HepG2 (cell line): ENCODE measurements around the gene ZSCAN21. TPM values are rescaled to one million over a fixed set of nuclear protein-coding genes. Genes with fewer than 3 reads are reported as not detected.
A peak's percentile ranks its signal among the peaks of the same experiment; 100 is the strongest.

Experiments used
- BRD4 ChIP-seq: sonication (generic); formaldehyde crosslinking; IDR thresholded peaks from 2 replicates; pipeline ENCODE4 v1.4.0; 2020; ENCODE audit warnings: missing genetic modification reagents
- CREB1 ChIP-seq, 2 experiments: fragments of 450-650 bp in 1 of 2; IDR thresholded peaks; 2 replicates each; pipeline ENCODE4 v1.6.1; 2016 to 2017; ENCODE audit warnings: control low read depth in 1 of 2, mild to moderate bottlenecking in 1 of 2, missing compliant biosample characterization in 1 of 2, missing genetic modification characterization in 1 of 2
- GABPA ChIP-seq, 2 experiments: IDR thresholded peaks; 2 replicates each; pipeline ENCODE4 v1.6.1; 2011 to 2016; ENCODE audit warnings: low read depth in 2 of 2, low read length in 1 of 2, missing biosample characterization in 1 of 2, missing genetic modification characterization in 1 of 2
- HDAC2 ChIP-seq: sonication (generic); formaldehyde crosslinking; IDR thresholded peaks from 2 replicates; pipeline ENCODE4 v1.4.0; 2020; ENCODE audit warnings: missing genetic modification reagents
- HMG20B ChIP-seq: conservative IDR thresholded peaks from 2 replicates; pipeline ENCODE4 v1.6.1; 2016; ENCODE audit warnings: missing genetic modification reagents, missing compliant biosample characterization
- KLF12 ChIP-seq: sonication (generic); formaldehyde crosslinking; IDR thresholded peaks from 2 replicates; pipeline ENCODE4 v1.4.0; 2020; ENCODE audit warnings: missing genetic modification reagents, borderline replicate concordance
- KLF13 ChIP-seq: sonication (generic); formaldehyde crosslinking; IDR thresholded peaks from 2 replicates; pipeline ENCODE4 v1.4.0; 2020; ENCODE audit warnings: mild to moderate bottlenecking, missing genetic modification reagents
- TBX3 ChIP-seq: fragments of 450-650 bp; IDR thresholded peaks from 2 replicates; pipeline ENCODE4 v1.6.1; 2017; ENCODE audit warnings: antibody characterized with exemption, mild to moderate bottlenecking, inconsistent platforms, borderline replicate concordance
- TMF1 ChIP-seq: sonication (generic); formaldehyde crosslinking; IDR thresholded peaks from 2 replicates; pipeline ENCODE4 v1.8.1; 2022; ENCODE audit warnings: low read depth, missing genetic modification reagents
- ZFP82 ChIP-seq: sonication (generic); formaldehyde crosslinking; IDR thresholded peaks from 2 replicates; pipeline ENCODE4 v1.5.1; 2020; ENCODE audit warnings: mild to moderate bottlenecking, missing genetic modification reagents, borderline replicate concordance
- ZNF101 ChIP-seq: sonication (generic); formaldehyde crosslinking; IDR thresholded peaks from 2 replicates; pipeline ENCODE4 v1.4.0; 2020; ENCODE audit warnings: mild to moderate bottlenecking, low read depth, missing genetic modification reagents, borderline replicate concordance
- ZNF121 ChIP-seq: sonication (generic); formaldehyde crosslinking; IDR thresholded peaks from 2 replicates; pipeline ENCODE4 v1.5.0; 2020; ENCODE audit warnings: mild to moderate bottlenecking, missing genetic modification reagents
- ZNF143 ChIP-seq: sonication (generic); formaldehyde crosslinking; IDR thresholded peaks from 2 replicates; pipeline ENCODE4 v1.4.0; 2020; ENCODE audit warnings: missing genetic modification reagents
- ZNF382 ChIP-seq: sonication (generic); formaldehyde crosslinking; IDR thresholded peaks from 2 replicates; pipeline ENCODE4 v1.5.0; 2020; ENCODE audit warnings: missing genetic modification reagents, mild to moderate bottlenecking, borderline replicate concordance
- ZNF607 ChIP-seq: sonication (generic); formaldehyde crosslinking; IDR thresholded peaks from 2 replicates; pipeline ENCODE4 v1.5.1; 2020; ENCODE audit warnings: missing genetic modification reagents, mild to moderate bottlenecking, borderline replicate concordance
- ZNF670 ChIP-seq: sonication (generic); formaldehyde crosslinking; IDR thresholded peaks from 2 replicates; pipeline ENCODE4 v1.8.0; 2022; ENCODE audit warnings: mild to moderate bottlenecking, missing genetic modification reagents, borderline replicate concordance
- ZNF773 ChIP-seq: sonication (generic); formaldehyde crosslinking; IDR thresholded peaks from 2 replicates; pipeline ENCODE4 v1.4.0; 2020; ENCODE audit warnings: missing genetic modification reagents, borderline replicate concordance
- ZNF788 ChIP-seq: sonication (generic); formaldehyde crosslinking; IDR thresholded peaks from 2 replicates; pipeline ENCODE4 v1.5.0; 2020; ENCODE audit warnings: mild to moderate bottlenecking, missing genetic modification reagents, borderline replicate concordance
- ZNF83 ChIP-seq: sonication (generic); formaldehyde crosslinking; IDR thresholded peaks from 2 replicates; pipeline ENCODE4 v1.4.0; 2020; ENCODE audit warnings: missing genetic modification reagents, mild to moderate bottlenecking, borderline replicate concordance
- polyA plus RNA-seq, 8 experiments: library from polyadenylated mRNA; depleted of rRNA in 3 of 8; stranded (reverse) in 7 of 8; unstranded in 1 of 8; fragments of >200 nt; fragmentation: Illumina TruSeq in 4 of 8; extraction: Trizol in 4 of 8; gene quantifications; 2 replicates each; pipeline versions ENCODE4 v1.2.1 to v1.2.3, GENCODE V29; 2011 to 2016; ENCODE audit warnings: low read depth in 4 of 8, missing spikeins in 1 of 8, mixed read lengths in 1 of 8; ENCODE audit not compliant: insufficient read depth in 1 of 8
- total RNA-seq, 5 experiments: library from RNA; depleted of rRNA; stranded (reverse); fragments of >200 nt; fragmentation: Illumina TruSeq; extraction: Trizol; gene quantifications; 2 replicates each; pipeline ENCODE4 v1.2.3, GENCODE V29; 2016; ENCODE audit warnings: low read depth in 1 of 5
- TF ChIP-seq, protein P1 (sequence below): IDR thresholded peaks from 2 replicates; pipeline ENCODE4 v1.6.1; 2016; ENCODE audit warnings: missing biosample characterization, missing genetic modification reagents, low read depth
- TF ChIP-seq, protein P2 (sequence below): sonication (generic); formaldehyde crosslinking; IDR thresholded peaks from 2 replicates; pipeline ENCODE4 v1.8.1; 2023; ENCODE audit warnings: mild to moderate bottlenecking, missing genetic modification reagents, borderline replicate concordance
- TF ChIP-seq, protein P3 (sequence below): IDR thresholded peaks from 2 replicates; pipeline ENCODE4 v1.6.1; 2016

The ZSCAN21 gene
- total and polyA plus RNA-seq, 2 of the 13 experiments (the other 11 are each of a cell fraction or from before 2014, with no cell fraction given): 7.0 to 10.0 TPM

DNA sequence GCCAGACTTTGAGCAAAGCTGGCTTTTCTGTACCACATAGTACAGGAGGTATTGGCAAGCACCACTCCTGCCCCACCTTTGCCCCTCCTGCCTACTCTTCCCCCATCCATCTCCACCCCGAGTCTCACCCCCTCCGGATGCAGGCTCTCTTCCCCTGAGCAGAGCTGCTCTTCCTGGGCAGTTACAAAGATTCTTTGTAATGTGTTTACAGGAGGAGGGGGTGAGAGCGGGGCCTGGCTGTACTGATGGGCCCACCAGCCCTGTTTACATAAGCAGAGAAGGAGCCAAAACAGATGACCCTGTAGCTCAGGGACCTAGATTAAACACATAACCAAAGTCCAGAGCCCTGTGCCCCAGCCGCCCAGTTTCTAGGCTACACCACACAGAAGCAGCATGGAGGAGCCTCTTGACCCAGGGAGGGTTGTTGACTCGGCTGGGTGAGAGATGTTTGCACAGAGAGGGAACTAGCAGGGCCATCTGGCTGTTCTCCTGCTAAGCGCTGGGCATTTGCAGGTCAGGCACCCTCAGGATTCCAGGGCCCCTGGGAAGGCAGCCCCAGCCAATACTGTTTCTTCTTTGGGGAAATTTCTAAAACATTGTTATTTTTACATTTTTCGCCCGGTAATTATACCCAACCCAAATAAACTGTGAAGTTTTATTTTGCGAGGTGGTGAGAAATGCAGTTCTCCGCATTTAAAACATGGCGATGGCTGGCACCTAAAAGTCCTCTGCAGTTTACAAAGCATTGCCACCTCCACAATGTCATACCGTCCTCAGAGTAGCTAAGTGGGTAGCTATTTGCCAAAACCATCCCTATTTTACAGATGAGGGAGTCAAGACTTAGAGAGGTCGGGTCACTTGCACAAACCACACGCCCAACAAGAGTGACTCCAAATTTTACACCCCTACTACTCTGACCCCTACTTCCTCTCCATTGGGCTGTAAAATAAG, 45.6 kb upstream of the ZSCAN21 start (continued):
- TF ChIP-seq, protein P1, sequence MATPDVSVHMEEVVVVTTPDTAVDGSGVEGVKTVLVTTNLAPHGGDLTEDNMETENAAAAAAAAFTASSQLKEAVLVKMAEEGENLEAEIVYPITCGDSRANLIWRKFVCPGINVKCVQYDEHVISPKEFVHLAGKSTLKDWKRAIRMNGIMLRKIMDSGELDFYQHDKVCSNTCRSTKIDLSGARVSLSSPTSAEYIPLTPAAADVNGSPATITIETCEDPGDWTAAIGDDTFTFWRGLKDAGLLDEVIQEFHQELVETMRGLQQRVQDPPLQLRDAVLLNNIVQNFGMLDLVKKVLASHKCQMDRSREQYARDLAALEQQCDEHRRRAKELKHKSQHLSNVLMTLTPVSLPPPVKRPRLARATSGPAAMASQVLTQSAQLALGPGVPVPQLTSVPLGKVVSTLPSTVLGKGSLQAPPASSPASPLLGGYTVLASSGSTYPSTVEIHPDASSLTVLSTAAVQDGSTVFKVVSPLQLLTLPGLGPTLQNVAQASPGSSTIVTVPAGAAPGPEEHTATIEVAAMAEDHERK (CRISPR knock-in tag): no peak
- TF ChIP-seq ZNF788 (CRISPR knock-in tag) (peak; percentile 99), ZNF121 (CRISPR knock-in tag) (peak; percentile 81), ZNF607 (peak; percentile 86; the same call in 1 of the 2 replicates), ZNF773 (CRISPR knock-in tag) (no peak), ZNF101 (CRISPR knock-in tag) (no peak; the same call in 1 of the 2 replicates), KLF12 (CRISPR knock-in tag) (no peak), GABPA (IDR thresholded peaks at IDR 0.05; ENCODE audit: low read depth, low read length) (no peak), GABPA (CRISPR knock-in tag; IDR thresholded peaks at IDR 0.05; ENCODE audit: low read depth) (peak; percentile 85), ZNF382 (CRISPR knock-in tag) (no peak), ZNF143 (peak; percentile 46; the same call in 1 of the 2 replicates), ZFP82 (CRISPR knock-in tag) (0 out of 2 replicates have a peak, but pooled peaks have one; percentile 56), HDAC2 (CRISPR knock-in tag) (peak; percentile 94), ZNF670 (CRISPR knock-in tag) (peak; percentile 84; the same call in 1 of the 2 replicates), ZNF83 (CRISPR knock-in tag) (no peak), TBX3 (peak; percentile 78; the same call in 1 of the 2 replicates), CREB1 (IDR thresholded peaks at IDR 0.05) (peak; percentile 32), CREB1 (CRISPR knock-in tag; IDR thresholded peaks at IDR 0.05) (peak; percentile 88), HMG20B (peak; percentile 79), TMF1 (0 out of 2 replicates have a peak, but pooled peaks have one; percentile 10), KLF13 (CRISPR knock-in tag) (no peak), BRD4 (CRISPR knock-in tag) (peak; percentile 81; the same call in 1 of the 2 replicates)
- TF ChIP-seq, protein P2, sequence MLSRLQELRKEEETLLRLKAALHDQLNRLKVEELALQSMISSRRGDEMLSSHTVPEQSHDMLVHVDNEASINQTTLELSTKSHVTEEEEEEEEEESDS (CRISPR knock-in tag): no peak
- TF ChIP-seq, protein P3, sequence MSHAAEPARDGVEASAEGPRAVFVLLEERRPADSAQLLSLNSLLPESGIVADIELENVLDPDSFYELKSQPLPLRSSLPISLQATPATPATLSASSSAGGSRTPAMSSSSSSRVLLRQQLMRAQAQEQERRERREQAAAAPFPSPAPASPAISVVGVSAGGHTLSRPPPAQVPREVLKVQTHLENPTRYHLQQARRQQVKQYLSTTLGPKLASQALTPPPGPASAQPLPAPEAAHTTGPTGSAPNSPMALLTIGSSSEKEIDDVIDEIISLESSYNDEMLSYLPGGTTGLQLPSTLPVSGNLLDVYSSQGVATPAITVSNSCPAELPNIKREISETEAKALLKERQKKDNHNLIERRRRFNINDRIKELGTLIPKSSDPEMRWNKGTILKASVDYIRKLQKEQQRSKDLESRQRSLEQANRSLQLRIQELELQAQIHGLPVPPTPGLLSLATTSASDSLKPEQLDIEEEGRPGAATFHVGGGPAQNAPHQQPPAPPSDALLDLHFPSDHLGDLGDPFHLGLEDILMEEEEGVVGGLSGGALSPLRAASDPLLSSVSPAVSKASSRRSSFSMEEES (CRISPR knock-in tag): peak; percentile 82
